Neural cell (in vitro differentiated cells): ENCODE results near the gene PRSS33. TPM values are rescaled to one million over a fixed set of nuclear protein-coding genes. Genes with fewer than 3 reads are reported as not detected.

ENCODE experiments used
- H2AFZ ChIP-seq: fragments of 200-600, 300-800 bp; sonication (generic), shearing (Covaris generic); 2 replicates; pipeline ENCODE4 v1.6.0; 2014; ENCODE audit warnings: low read depth, mild to moderate bottlenecking, antibody characterized with exemption, low read length, moderate library complexity
- H3F3A ChIP-seq: fragments of 200-600 bp; shearing (Covaris generic); 2 replicates; pipeline ENCODE4 v1.6.1; 2016; ENCODE audit warnings: mild to moderate bottlenecking, moderate library complexity, mixed read lengths, antibody characterized with exemption, low read length; ENCODE audit not compliant: insufficient read depth, poor library complexity, severe bottlenecking
- H3K27ac ChIP-seq: fragments of 200-600, 300-800 bp; sonication (generic), shearing (Covaris generic); 2 replicates; pipeline ENCODE4 v1.5.1; 2014; ENCODE audit warnings: mild to moderate bottlenecking, low read length, moderate library complexity
- H3K27me3 ChIP-seq: fragments of 300-800, 200-600 bp; sonication (generic), shearing (Covaris generic); 2 replicates; pipeline ENCODE4 v1.6.0; 2014; ENCODE audit warnings: mild to moderate bottlenecking, low read depth, low read length, moderate library complexity; ENCODE audit not compliant: insufficient read depth
- H3K36me3 ChIP-seq: fragments of 300-800, 200-600 bp; sonication (generic), shearing (Covaris generic); 2 replicates; pipeline ENCODE4 v1.5.1; 2014; ENCODE audit warnings: mild to moderate bottlenecking, antibody characterized with exemption, low read length, moderate library complexity; ENCODE audit not compliant: insufficient read depth
- H3K4me2 ChIP-seq: fragments of 300-800, 200-600 bp; sonication (generic), shearing (Covaris generic); 2 replicates; pipeline ENCODE4 v1.6.0; 2014; ENCODE audit warnings: mild to moderate bottlenecking, low read length
- H3K4me3 ChIP-seq: fragments of 300-800, 200-600 bp; sonication (generic), shearing (Covaris generic); 2 replicates; pipeline ENCODE4 v1.5.1; 2014; ENCODE audit warnings: mild to moderate bottlenecking, low read length, moderate library complexity
- H3K79me2 ChIP-seq: fragments of 200-600 bp; shearing (Covaris generic); replicated peaks from 2 replicates; pipeline ENCODE4 v1.6.0; 2014; ENCODE audit warnings: mild to moderate bottlenecking, low read length, moderate library complexity; ENCODE audit not compliant: insufficient read depth
- H3K9ac ChIP-seq: fragments of 300-800, 200-600 bp; sonication (generic), shearing (Covaris generic); 2 replicates; pipeline ENCODE4 v1.6.1; 2016; ENCODE audit warnings: mild to moderate bottlenecking, low read length, mixed read lengths
- H3K9me2 ChIP-seq: fragments of 200-600 bp; shearing (Covaris generic); 2 replicates; pipeline ENCODE4 v1.6.1; 2016; ENCODE audit warnings: mild to moderate bottlenecking, low read length, mixed read lengths; ENCODE audit not compliant: insufficient read depth
- H3K9me3 ChIP-seq: fragments of 200-600, 300-800 bp; sonication (generic), shearing (Covaris generic); 2 replicates; pipeline ENCODE4 v1.6.1; 2016; ENCODE audit warnings: mild to moderate bottlenecking, mixed run types, low read length, moderate library complexity, mixed read lengths
- H4K20me1 ChIP-seq: fragments of 200-600 bp; shearing (Covaris generic); 2 replicates; pipeline ENCODE4 v1.6.1; 2016; ENCODE audit warnings: mild to moderate bottlenecking, mixed run types; ENCODE audit not compliant: insufficient read depth
- EP300 ChIP-seq: fragments of 450-650 bp; conservative IDR thresholded peaks from 2 replicates; pipeline ENCODE4 v1.6.1; 2014; ENCODE audit warnings: antibody characterized with exemption, mild to moderate bottlenecking, moderate library complexity; ENCODE audit not compliant: poor library complexity, severe bottlenecking
- EZH2 ChIP-seq: fragments of 200-600, 300-800 bp; shearing (Covaris generic), sonication (generic); IDR thresholded peaks from 2 replicates; pipeline ENCODE4 v1.6.1; 2014; ENCODE audit warnings: antibody characterized with exemption, low read length, borderline replicate concordance, mild to moderate bottlenecking; ENCODE audit not compliant: insufficient read depth, poor library complexity, severe bottlenecking
- MXI1 ChIP-seq: fragments of 450-650 bp; conservative IDR thresholded peaks from 2 replicates; pipeline ENCODE4 v1.6.1; 2014; ENCODE audit warnings: antibody characterized with exemption, mild to moderate bottlenecking; ENCODE audit not compliant: poor library complexity, severe bottlenecking
- POLR2AphosphoS5 ChIP-seq: IDR thresholded peaks from 2 replicates; pipeline ENCODE4 v1.6.1; 2012
- RAD21 ChIP-seq: fragments of 450-650 bp; conservative IDR thresholded peaks from 2 replicates; pipeline ENCODE4 v1.6.1; 2014; ENCODE audit warnings: antibody characterized with exemption, mild to moderate bottlenecking, moderate library complexity
- SMC3 ChIP-seq: fragments of 450-650 bp; conservative IDR thresholded peaks from 2 replicates; pipeline ENCODE4 v1.6.1; 2014; ENCODE audit warnings: antibody characterized with exemption, mild to moderate bottlenecking, moderate library complexity; ENCODE audit not compliant: poor library complexity
- TAF1 ChIP-seq: IDR thresholded peaks from 2 replicates; pipeline ENCODE4 v1.6.1; 2012; ENCODE audit warnings: low read depth
- polyA plus RNA-seq: library from polyadenylated mRNA; depleted of rRNA; stranded (reverse); fragments of >200 nt; gene quantifications from 2 replicates; pipeline ENCODE4 v1.2.3, GENCODE V29; 2014
- TF ChIP-seq, protein P1 (sequence below): fragments of 450-650 bp; IDR thresholded peaks from 2 replicates; pipeline ENCODE4 v1.5.1; 2014; ENCODE audit warnings: antibody characterized with exemption, mild to moderate bottlenecking, moderate library complexity; ENCODE audit not compliant: poor library complexity, severe bottlenecking
- TF ChIP-seq, protein P2 (sequence below): IDR thresholded peaks from 2 replicates; pipeline ENCODE4 v1.6.1; 2012; ENCODE audit warnings: borderline replicate concordance

Gene PRSS33
- polyA plus RNA-seq, 1 donor from 2014 or later, result not detected

DNA sequence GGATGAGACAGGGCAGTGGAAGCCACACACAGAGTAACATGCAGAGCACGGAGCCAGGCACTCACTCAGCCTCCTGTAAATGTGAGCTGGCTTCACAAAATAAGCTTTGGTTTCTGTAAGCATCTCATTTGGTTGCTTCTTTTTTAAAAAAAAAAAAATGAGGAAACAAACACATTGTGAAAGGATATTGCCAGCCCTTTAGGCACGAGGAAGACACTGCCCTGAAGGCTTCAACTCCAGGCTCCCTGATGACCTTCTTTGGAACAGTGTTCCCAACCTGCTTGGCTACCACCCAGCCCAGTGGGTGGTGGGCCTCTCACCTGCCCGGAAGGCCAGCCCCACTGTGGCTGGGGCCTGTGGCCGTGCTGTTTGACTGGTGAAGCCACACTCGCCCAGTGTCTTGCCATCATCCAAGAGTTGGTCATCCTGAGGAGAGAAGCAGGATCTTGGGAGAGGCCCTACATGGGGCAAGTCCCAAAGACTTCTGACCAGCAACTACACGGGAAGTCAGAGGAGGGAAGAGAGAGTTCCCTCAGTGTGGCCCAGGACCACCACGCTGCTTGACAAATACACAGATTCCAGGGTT is 12.1 kb downstream of the PRSS33 start:
- no peak overlapping the region for H2AFZ ChIP-seq
- TF ChIP-seq EZH2, result no peak
- H3K4me2 ChIP-seq, result peak overlapping the region; percentile 76
- peak overlapping the region; percentile 95 for H3K9ac ChIP-seq
- no peaks in the 10 kb centered on the region for H3K27me3 ChIP-seq
- peaks cover 4% of the 10 kb centered on the region for H3K36me3 ChIP-seq
- no peaks in the 10 kb centered on the region for H3F3A ChIP-seq
- H3K27ac ChIP-seq, result no peak overlapping the region
- H3K79me2 ChIP-seq, result peaks cover 39% of the 10 kb centered on the region
- H4K20me1 ChIP-seq, result no peaks in the 10 kb centered on the region
- H3K9me2 ChIP-seq, result no peaks in the 10 kb centered on the region
- H3K9me3 ChIP-seq, result no peaks in the 10 kb centered on the region
- H3K4me3 ChIP-seq, result peak overlapping the region; percentile 98

DNA sequence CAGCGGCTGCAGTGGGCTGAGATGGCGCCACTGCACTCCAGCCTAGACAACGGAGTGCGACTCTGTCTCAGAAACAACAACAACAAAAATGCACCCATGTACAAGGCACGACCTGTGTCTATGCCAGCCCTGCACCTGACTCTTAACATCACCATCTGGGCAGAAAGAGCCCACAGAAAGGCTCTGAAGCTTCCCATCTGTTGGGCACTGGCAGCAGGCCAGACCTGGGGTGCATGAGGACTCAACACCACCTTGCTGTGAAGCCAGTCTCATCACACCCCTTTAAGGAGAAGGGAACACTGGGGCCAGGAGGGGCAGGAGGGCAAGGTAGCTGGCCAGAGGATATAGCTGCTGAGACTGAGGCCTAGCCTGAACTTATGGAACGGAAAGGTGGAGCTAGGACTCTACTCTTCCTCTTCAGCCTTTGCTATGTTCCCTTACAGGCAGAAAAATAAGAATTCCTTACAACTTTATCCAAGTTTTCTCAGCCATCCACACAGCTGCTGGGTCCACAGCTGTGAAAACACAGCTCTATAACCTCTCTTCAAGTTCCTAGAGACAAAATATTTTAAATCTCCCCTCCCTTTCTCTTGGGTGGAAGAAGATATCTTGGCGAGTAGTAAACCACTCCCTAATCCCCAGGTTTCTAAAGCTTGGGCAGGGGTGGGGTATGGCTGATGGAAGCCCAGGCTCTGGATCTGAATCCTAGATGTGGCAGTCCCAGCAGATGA is 13.0 kb downstream of the PRSS33 start:
- Histone ChIP-seq H3K36me3 (peaks cover 4% of the 10 kb centered on the region), H4K20me1 (no peaks in the 10 kb centered on the region), H3K9me2 (no peaks in the 10 kb centered on the region), H3K79me2 (peaks cover 39% of the 10 kb centered on the region), H3K9ac (no peak overlapping the region), H3K9me3 (no peaks in the 10 kb centered on the region), H3K27ac (no peak overlapping the region), H3K4me2 (no peak overlapping the region), H3K27me3 (no peaks in the 10 kb centered on the region), H3F3A (no peaks in the 10 kb centered on the region), H2AFZ (no peak overlapping the region), H3K4me3 (no peak overlapping the region)
- TF ChIP-seq EP300, result no peak
- TF ChIP-seq SMC3, result no peak
- no peak for TF ChIP-seq POLR2AphosphoS5
- no peak for TF ChIP-seq MXI1
- TF ChIP-seq, protein P1, sequence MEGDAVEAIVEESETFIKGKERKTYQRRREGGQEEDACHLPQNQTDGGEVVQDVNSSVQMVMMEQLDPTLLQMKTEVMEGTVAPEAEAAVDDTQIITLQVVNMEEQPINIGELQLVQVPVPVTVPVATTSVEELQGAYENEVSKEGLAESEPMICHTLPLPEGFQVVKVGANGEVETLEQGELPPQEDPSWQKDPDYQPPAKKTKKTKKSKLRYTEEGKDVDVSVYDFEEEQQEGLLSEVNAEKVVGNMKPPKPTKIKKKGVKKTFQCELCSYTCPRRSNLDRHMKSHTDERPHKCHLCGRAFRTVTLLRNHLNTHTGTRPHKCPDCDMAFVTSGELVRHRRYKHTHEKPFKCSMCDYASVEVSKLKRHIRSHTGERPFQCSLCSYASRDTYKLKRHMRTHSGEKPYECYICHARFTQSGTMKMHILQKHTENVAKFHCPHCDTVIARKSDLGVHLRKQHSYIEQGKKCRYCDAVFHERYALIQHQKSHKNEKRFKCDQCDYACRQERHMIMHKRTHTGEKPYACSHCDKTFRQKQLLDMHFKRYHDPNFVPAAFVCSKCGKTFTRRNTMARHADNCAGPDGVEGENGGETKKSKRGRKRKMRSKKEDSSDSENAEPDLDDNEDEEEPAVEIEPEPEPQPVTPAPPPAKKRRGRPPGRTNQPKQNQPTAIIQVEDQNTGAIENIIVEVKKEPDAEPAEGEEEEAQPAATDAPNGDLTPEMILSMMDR, result no peak
- no peak for TF ChIP-seq TAF1
- TF ChIP-seq EZH2, result no peak
- TF ChIP-seq, protein P2, sequence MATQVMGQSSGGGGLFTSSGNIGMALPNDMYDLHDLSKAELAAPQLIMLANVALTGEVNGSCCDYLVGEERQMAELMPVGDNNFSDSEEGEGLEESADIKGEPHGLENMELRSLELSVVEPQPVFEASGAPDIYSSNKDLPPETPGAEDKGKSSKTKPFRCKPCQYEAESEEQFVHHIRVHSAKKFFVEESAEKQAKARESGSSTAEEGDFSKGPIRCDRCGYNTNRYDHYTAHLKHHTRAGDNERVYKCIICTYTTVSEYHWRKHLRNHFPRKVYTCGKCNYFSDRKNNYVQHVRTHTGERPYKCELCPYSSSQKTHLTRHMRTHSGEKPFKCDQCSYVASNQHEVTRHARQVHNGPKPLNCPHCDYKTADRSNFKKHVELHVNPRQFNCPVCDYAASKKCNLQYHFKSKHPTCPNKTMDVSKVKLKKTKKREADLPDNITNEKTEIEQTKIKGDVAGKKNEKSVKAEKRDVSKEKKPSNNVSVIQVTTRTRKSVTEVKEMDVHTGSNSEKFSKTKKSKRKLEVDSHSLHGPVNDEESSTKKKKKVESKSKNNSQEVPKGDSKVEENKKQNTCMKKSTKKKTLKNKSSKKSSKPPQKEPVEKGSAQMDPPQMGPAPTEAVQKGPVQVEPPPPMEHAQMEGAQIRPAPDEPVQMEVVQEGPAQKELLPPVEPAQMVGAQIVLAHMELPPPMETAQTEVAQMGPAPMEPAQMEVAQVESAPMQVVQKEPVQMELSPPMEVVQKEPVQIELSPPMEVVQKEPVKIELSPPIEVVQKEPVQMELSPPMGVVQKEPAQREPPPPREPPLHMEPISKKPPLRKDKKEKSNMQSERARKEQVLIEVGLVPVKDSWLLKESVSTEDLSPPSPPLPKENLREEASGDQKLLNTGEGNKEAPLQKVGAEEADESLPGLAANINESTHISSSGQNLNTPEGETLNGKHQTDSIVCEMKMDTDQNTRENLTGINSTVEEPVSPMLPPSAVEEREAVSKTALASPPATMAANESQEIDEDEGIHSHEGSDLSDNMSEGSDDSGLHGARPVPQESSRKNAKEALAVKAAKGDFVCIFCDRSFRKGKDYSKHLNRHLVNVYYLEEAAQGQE, result no peak
- TF ChIP-seq RAD21, result no peak
